Aorta (tissue), 5 donors: ENCODE data around the gene UNKL. TPM values are rescaled to one million over a fixed set of nuclear protein-coding genes. Genes with fewer than 3 reads are reported as not detected.

Experiments
- ATAC-seq: fragments of 200-7000 bp; cut with Tn5 transposase; one replicate; pipeline ENCODE4 v1.9.1; 2022; ENCODE audit warnings: moderate library complexity; ENCODE audit not compliant: low FRiP score
- DNase-seq, 2 donors: peaks; one replicate each; pipeline ENCODE4 v3.0.0-alpha.2; 2020
- H3K27ac ChIP-seq, 2 donors: one replicate each; pipeline ENCODE4 v1.5.1; 2013; ENCODE audit warnings: low read length in 2 of 2, mild to moderate bottlenecking in 2 of 2, moderate library complexity in 2 of 2, control low read depth in 1 of 2, inconsistent platforms in 1 of 2, low read depth in 1 of 2
- H3K27me3 ChIP-seq, 2 donors: one replicate each; pipeline ENCODE4 v1.6.1; 2013; ENCODE audit warnings: control low read depth in 1 of 2, low read length in 1 of 2, mild to moderate bottlenecking in 1 of 2, moderate library complexity in 1 of 2; ENCODE audit not compliant: insufficient read depth in 2 of 2, control insufficient read depth in 1 of 2
- H3K36me3 ChIP-seq, 2 donors: one replicate each; pipeline ENCODE4 v1.6.1; 2013; ENCODE audit warnings: control low read depth in 1 of 2, low read length in 1 of 2, mild to moderate bottlenecking in 1 of 2; ENCODE audit not compliant: insufficient read depth in 2 of 2, control insufficient read depth in 1 of 2
- H3K4me1 ChIP-seq, 2 donors: one replicate each; pipeline ENCODE4 v1.6.1; 2013; ENCODE audit warnings: low read length in 2 of 2, control low read depth in 1 of 2, mild to moderate bottlenecking in 1 of 2, moderate library complexity in 1 of 2; ENCODE audit not compliant: insufficient read depth in 2 of 2, control insufficient read depth in 1 of 2
- H3K4me3 ChIP-seq, 2 donors: one replicate each; pipeline ENCODE4 v1.5.1; 2013; ENCODE audit warnings: low read length in 2 of 2, control low read depth in 1 of 2, mild to moderate bottlenecking in 1 of 2
- H3K9me3 ChIP-seq: one replicate; pipeline ENCODE4 v1.6.1; 2013; ENCODE audit warnings: mild to moderate bottlenecking, low read length; ENCODE audit not compliant: control insufficient read depth
- WGBS, 2 donors: extraction: QIAGEN DNeasy Blood & Tissue Kit; methylation state at CpG; one replicate each; pipeline ENCODE4 v1.1.7; 2013; 5-methylcytosine and 5-hydroxymethylcytosine counted together
- intact Hi-C, 2 donors: fragments of 100-400 bp; cut with DNase I; formaldehyde crosslinking; loops; one replicate each; pipeline versions ENCODE4 v1.14.2 to v1.15.0; 2022
- polyA plus RNA-seq, 2 donors: library from polyadenylated mRNA; stranded (reverse); fragments of 200-250 nt; gene quantifications; one replicate each; pipeline ENCODE4 v1.2.3, GENCODE V29; 2013
- total RNA-seq, 2 donors: library from RNA; stranded (reverse); fragmentation: NEBNext Ultra II Directional; extraction: Animal tissue kit (Norgen Biotek cat#: 25700); gene quantifications; one replicate each; pipeline ENCODE4 v1.2.1, GENCODE V29; 2021
- donor health status: healthy with polysubstance abuse.
- donor health status: Bipolar disorder and iron deficiency.
- donor health status: DM: no; HTN: no; CAD: no.
- donor health status: DM: no; HTN: no; CAD: no.
- donor health status: DM: yes; HTN: yes; CAD: no.

The UNKL gene
- total and polyA plus RNA-seq, 4 donors: 8.8 to 34.6 (median 22.6) TPM

GRCh38 chr16:1337486-1337885, 77.0 kb downstream of the UNKL start:
- ATAC-seq (no peak), DNase-seq (no peak)
- Histone ChIP-seq H3K27me3 (no peaks in the 10 kb centered on the region), H3K4me3 (no peak overlapping the region), H3K27ac (no peak overlapping the region), H3K9me3 (no peaks in the 10 kb centered on the region), H3K4me1 (no peaks in the 10 kb centered on the region), H3K36me3 (no peaks in the 10 kb centered on the region)
- WGBS, 2 donors: 38 to 44% methylated on average over 9 of the region's 9 CpGs
- intact Hi-C loops: no loop called here

GRCh38 chr16:1336619-1337018, 77.9 kb downstream of the UNKL start:
- Histone ChIP-seq H3K9me3 (no peaks in the 10 kb centered on the region), H3K27ac (no peak overlapping the region), H3K36me3 (no peaks in the 10 kb centered on the region), H3K27me3 (no peaks in the 10 kb centered on the region), H3K4me3 (no peak overlapping the region), H3K4me1 (no peaks in the 10 kb centered on the region)
- 63 to 66% methylated on average over 15 of the region's 15 CpGs for WGBS, 2 donors
- no peak for ATAC-seq
- DNase-seq: no peak
- intact Hi-C loops: no loop called here

DNA sequence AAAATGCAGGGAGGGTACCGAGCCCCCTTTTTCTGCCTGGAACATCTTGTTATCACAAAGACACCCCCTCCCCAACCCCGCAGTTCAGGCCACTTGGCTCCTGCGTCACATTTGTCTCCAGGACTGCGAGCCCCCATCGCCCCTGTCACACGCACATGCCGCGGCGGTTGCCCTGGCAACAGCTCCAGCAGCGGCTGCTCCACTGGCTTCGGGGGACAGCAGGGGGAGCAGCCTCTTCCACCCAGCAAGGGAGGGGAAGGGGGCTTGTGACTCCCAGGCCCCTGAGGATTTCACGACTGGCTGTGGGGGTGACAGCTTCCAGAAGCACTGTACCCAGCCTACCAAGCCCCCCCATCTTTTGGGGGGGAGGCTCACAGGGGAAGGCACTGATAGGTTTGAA, 78.5 kb downstream of the UNKL start:
- DNase-seq: no peak
- H3K36me3 ChIP-seq: no peaks in the 10 kb centered on the region
- no peaks in the 10 kb centered on the region for H3K27me3 ChIP-seq
- no peak for ATAC-seq
- H3K9me3 ChIP-seq: no peaks in the 10 kb centered on the region
- intact Hi-C loops: no loop called here
- WGBS, 2 donors: 6% methylated on average over 12 of the region's 12 CpGs
- H3K4me1 ChIP-seq: no peaks in the 10 kb centered on the region
- H3K27ac ChIP-seq: no peak overlapping the region
- no peak overlapping the region for H3K4me3 ChIP-seq

DNA sequence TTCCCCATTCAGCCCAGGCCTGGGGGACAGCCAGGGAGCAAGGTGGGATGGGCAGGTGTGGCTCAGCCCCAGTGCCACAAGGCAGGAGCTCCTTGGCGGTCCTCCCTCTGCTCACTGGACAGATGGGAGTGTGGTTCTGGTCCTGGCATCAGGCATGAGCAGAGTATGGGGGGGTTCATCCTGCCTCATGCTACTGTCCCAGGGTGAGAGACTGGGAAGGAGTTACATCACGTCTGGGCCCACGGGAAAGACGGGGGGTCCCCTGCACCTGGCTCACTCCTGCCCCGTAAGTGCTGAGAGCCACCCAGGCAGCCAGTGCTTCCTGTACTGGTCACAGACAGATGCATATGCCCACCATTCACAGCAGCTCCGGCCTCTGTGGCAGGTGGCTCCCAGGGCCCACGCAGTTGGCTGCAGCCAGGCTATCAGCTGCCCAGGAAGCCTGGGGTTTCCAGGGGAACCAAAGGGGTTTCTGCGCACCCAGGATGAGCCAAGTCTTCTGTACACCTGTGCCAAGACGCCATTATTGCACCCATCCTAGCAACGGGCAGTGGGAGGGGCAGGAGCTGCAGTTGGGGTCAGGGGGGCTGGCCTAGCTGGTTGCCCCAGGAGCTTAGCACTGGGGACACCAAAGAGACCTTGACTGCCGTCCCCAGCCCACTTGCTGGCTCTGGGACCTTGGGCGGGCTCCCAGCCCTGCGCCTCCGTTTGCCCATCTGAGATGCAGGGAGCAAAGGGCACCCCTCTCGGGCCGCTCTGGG, 79.1 kb downstream of the UNKL start:
- Histone ChIP-seq H3K4me1 (no peaks in the 10 kb centered on the region), H3K27ac (no peak overlapping the region), H3K27me3 (no peaks in the 10 kb centered on the region), H3K36me3 (no peaks in the 10 kb centered on the region), H3K9me3 (peaks cover 2% of the 10 kb centered on the region), H3K4me3 (no peak overlapping the region)
- DNase-seq (no peak), ATAC-seq (no peak)
- intact Hi-C loops: no loop called here
- WGBS, 2 donors: 42 to 48% methylated on average over 16 of the region's 16 CpGs

DNA sequence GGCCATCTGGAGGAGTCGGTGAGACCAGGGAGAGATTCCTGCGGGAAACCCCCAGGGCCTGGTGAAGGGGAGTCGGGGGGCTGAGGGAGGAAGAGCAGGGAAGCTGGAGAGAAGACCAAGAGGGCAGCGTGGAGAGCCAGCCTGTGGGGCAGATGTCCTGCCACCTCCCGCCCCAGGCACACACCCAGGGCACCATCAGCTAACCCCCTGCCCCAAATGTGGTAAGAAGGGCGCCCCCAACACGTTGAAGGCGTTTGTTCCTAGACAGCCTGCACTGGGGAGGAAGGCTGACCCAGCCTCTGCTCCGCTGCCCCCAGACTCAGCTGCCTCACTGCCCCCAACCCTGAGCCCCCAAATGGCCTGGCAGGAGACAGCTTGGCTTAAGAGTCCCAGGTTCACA, 79.8 kb downstream of the UNKL start:
- ATAC-seq (no peak), DNase-seq (no peak)
- H3K9me3 ChIP-seq: peaks cover 2% of the 10 kb centered on the region
- intact Hi-C loops: no loop called here
- H3K36me3 ChIP-seq: no peaks in the 10 kb centered on the region
- no peak overlapping the region for H3K4me3 ChIP-seq
- WGBS, 2 donors: 34 to 35% methylated on average over 9 of the region's 9 CpGs
- H3K4me1 ChIP-seq: no peaks in the 10 kb centered on the region
- H3K27me3 ChIP-seq: no peaks in the 10 kb centered on the region
- no peak overlapping the region for H3K27ac ChIP-seq

DNA sequence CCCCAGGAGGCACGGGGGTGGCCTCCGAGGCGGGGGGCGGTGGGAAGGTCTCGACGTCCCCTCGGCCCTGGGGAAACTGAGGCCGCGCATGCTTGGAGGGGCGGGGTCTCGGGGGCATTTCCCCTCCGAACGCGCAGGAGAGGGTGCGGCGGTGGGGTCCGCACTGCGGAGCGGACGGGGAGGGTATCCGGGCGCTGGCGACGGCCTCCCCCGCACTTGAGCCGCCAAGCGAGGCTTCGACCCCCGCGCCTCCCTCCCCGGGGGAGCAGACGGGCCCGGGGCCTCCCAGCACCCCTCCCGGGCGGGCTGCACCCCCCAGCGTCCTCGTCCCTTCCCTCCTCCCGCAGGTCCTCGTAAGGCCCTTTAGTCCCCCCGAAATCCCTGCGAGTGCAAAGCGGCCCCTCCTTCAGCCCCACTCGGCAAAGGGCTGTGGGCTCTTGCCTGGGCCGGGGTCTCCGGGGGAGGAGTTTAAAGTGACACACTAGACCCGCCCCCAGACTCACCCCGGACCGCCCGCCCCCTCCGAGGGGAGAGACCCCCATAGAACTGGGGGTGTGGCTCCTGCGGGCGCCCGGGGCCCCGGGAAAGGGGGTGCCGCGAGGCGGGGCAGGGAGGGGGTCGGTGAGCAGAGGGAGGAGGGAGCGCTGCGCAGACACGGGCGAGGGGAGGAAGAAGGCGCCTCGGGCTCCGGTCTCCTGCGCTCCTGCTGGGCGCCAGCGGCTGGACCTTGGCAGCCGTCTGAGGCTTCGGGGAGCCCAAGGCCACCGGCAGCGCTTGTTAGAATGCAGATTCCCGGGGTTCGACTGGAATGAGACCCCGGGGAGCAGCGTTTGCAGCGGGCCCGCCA, 80.4 kb downstream of the UNKL start:
- WGBS, 2 donors: 2% methylated on average over 52 to 78 of the region's 78 CpGs
- DNase-seq (no peak), ATAC-seq (no peak)
- H3K4me1 ChIP-seq: no peaks in the 10 kb centered on the region
- no peak overlapping the region for H3K4me3 ChIP-seq
- no peaks in the 10 kb centered on the region for H3K36me3 ChIP-seq
- peaks cover 2% of the 10 kb centered on the region for H3K9me3 ChIP-seq
- intact Hi-C loops: no loop called here
- no peaks in the 10 kb centered on the region for H3K27me3 ChIP-seq
- H3K27ac ChIP-seq: no peak overlapping the region

DNA sequence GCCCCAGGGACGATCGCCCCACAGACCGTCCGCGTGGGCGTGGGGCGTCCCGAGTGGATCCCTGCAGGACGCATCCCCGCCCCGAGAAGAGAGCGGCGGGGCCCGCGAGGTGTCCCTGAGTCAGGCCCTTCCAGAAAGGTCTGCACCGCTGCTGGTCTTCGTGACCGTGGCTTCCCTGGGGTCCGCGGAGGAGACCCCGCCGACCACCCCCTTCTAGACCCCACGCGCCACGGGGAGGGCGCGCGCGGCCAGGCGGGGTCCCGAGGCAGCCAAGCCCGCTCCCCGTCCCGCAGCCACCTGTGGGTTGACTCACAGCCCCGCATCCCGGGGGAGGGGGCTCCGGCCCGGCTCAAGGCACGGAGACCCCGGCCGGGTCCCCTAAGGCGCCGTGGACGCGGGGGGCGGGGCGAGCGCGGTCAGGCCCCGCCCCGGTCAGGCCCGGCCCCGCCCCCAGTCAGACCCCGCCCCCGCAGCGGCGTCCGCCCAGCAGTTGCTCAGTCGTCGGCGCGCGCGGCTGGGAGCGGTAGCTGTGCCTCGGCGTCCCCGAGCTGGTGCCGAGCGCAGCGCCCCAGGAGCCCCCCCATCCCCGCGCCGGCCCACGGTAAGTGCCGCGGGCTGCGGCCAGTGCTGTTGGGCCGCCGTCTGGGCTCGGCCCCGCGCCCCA, 81.2 kb downstream of the UNKL start, which contains the start of gene BAIAP3:
Gene BAIAP3 (plus strand): TSS at position 497 of the 664 bp plus-strand sequence. CDS start 4,905 bp downstream, outside the sequence.
- Histone ChIP-seq H3K9me3 (peaks cover 2% of the 10 kb centered on the region), H3K4me1 (no peaks in the 10 kb centered on the region), H3K4me3 (no peak within 1 kb of the TSS), H3K27me3 (no peaks in the 10 kb centered on the region), H3K36me3 (no peaks in the 10 kb centered on the region), H3K27ac (no peak within 1 kb of the TSS)
- WGBS, 2 donors: 3 to 4% methylated on average over 43 to 83 of the region's 83 CpGs
- intact Hi-C loops: no loop called here
- ATAC-seq: no peak
- DNase-seq: peak in 1 of 2 donors; percentile 88

DNA sequence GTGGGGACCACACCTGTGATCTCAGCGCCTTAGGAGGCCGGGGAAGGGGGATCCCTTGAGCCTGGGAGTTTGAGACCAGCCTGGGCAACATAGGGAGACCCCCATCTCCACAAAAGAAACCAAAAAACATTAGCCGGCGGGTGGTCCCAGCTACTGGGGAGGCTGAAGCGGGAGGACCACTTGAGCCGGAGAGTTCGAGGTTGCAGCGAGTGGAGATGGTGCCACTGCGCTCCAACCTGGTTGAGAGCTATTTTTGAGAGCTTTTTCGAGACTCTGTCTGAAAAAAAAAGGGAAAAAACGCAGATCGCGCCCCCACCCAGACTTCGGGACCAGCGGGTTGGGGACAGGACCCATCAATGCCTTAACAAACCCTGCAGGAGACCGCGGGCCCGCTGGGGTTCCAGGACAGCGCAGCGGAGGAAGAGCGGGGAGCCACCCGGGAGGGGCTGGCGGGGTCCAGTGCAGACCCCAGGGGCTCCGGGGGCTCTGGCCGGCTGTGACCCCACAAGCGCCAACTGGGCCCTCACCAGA, 81.8 kb downstream of the UNKL start:
- no peak for ATAC-seq
- H3K9me3 ChIP-seq: peaks cover 2% of the 10 kb centered on the region
- no peaks in the 10 kb centered on the region for H3K27me3 ChIP-seq
- intact Hi-C loops: no loop called here
- H3K36me3 ChIP-seq: no peaks in the 10 kb centered on the region
- no peak overlapping the region for H3K4me3 ChIP-seq
- H3K27ac ChIP-seq: no peak overlapping the region
- no peaks in the 10 kb centered on the region for H3K4me1 ChIP-seq
- 3 to 5% methylated on average over 24 to 26 of the region's 26 CpGs for WGBS, 2 donors
- DNase-seq: no peak
